H9 (cell line): ENCODE measurements around the gene IGLON5. TPM values are rescaled to one million over a fixed set of nuclear protein-coding genes. Genes with fewer than 3 reads are reported as not detected.

ENCODE experiments used
- DNase-seq: peaks from one replicate; pipeline ENCODE4 v3.0.0-alpha.2; 2017
- H2AFZ ChIP-seq: one replicate; pipeline ENCODE4 v1.6.1; 2013; ENCODE audit warnings: mild to moderate bottlenecking, low read length, control low read depth, moderate library complexity
- H2AK5ac ChIP-seq: 2 replicates; pipeline ENCODE4 v1.6.1; 2013; ENCODE audit warnings: low read length, control low read depth, mixed read lengths; ENCODE audit not compliant: insufficient read length
- H2BK120ac ChIP-seq: one replicate; pipeline ENCODE4 v1.6.1; 2013; ENCODE audit warnings: low read depth, mild to moderate bottlenecking, low read length, control low read depth, inconsistent platforms; ENCODE audit not compliant: poor library complexity, severe bottlenecking
- H2BK12ac ChIP-seq: 2 replicates; pipeline ENCODE4 v1.6.1; 2013; ENCODE audit warnings: low read length, control low read depth, mixed read lengths, low read depth; ENCODE audit not compliant: insufficient read length
- H2BK15ac ChIP-seq: 2 replicates; pipeline ENCODE4 v1.6.1; 2013; ENCODE audit warnings: low read depth, low read length, control low read depth
- H2BK20ac ChIP-seq: one replicate; pipeline ENCODE4 v1.6.1; 2013; ENCODE audit warnings: low read depth, mild to moderate bottlenecking, low read length, control low read depth, inconsistent platforms; ENCODE audit not compliant: poor library complexity, severe bottlenecking
- H2BK5ac ChIP-seq: 2 replicates; pipeline ENCODE4 v1.6.1; 2013; ENCODE audit warnings: low read length, control low read depth, mixed read lengths; ENCODE audit not compliant: insufficient read length
- H3K14ac ChIP-seq: 2 replicates; pipeline ENCODE4 v1.6.1; 2013; ENCODE audit warnings: low read length, control low read depth; ENCODE audit not compliant: insufficient read depth
- H3K18ac ChIP-seq: 2 replicates; pipeline ENCODE4 v1.6.1; 2013; ENCODE audit warnings: low read depth, mild to moderate bottlenecking, mixed read lengths, low read length, control low read depth; ENCODE audit not compliant: insufficient read length
- H3K23ac ChIP-seq: 2 replicates; pipeline ENCODE4 v1.6.1; 2013; ENCODE audit warnings: low read length, control low read depth, mixed read lengths, low read depth; ENCODE audit not compliant: insufficient read length
- H3K23me2 ChIP-seq: 2 replicates; pipeline ENCODE4 v1.6.1; 2013; ENCODE audit warnings: low read depth, mild to moderate bottlenecking, mixed read lengths, low read length, control low read depth; ENCODE audit not compliant: insufficient read length, poor library complexity, severe bottlenecking
- H3K27ac ChIP-seq: 2 replicates; pipeline ENCODE4 v1.5.1; 2013; ENCODE audit warnings: low read length, control low read depth, mixed read lengths, low read depth; ENCODE audit not compliant: insufficient read length
- H3K27me3 ChIP-seq: 2 replicates; pipeline ENCODE4 v1.6.1; 2013; ENCODE audit warnings: low read length, control low read depth, inconsistent platforms; ENCODE audit not compliant: insufficient read depth
- H3K4ac ChIP-seq: 2 replicates; pipeline ENCODE4 v1.6.1; 2013; ENCODE audit warnings: low read depth, mild to moderate bottlenecking, control low read depth, inconsistent platforms, low read length, moderate library complexity
- H3K4me1 ChIP-seq: 2 replicates; pipeline ENCODE4 v1.6.1; 2013; ENCODE audit warnings: low read length, control low read depth, inconsistent platforms; ENCODE audit not compliant: insufficient read depth
- H3K4me2 ChIP-seq: 2 replicates; pipeline ENCODE4 v1.6.1; 2013; ENCODE audit warnings: low read length, control low read depth, mixed read lengths; ENCODE audit not compliant: insufficient read length, insufficient read depth
- H3K56ac ChIP-seq: 2 replicates; pipeline ENCODE4 v1.6.1; 2013; ENCODE audit warnings: low read depth, mild to moderate bottlenecking, mixed read lengths, low read length, control low read depth; ENCODE audit not compliant: insufficient read length
- H3K79me1 ChIP-seq: 2 replicates; pipeline ENCODE4 v1.6.1; 2013; ENCODE audit warnings: low read depth, mild to moderate bottlenecking, moderate library complexity, low read length, control low read depth, inconsistent platforms; ENCODE audit not compliant: insufficient read depth, poor library complexity, severe bottlenecking
- H3K79me2 ChIP-seq: 2 replicates; pipeline ENCODE4 v1.6.1; 2013; ENCODE audit warnings: low read length, control low read depth, inconsistent platforms; ENCODE audit not compliant: insufficient read depth
- H3K9ac ChIP-seq: 2 replicates; pipeline ENCODE4 v1.6.1; 2013; ENCODE audit warnings: low read length, control low read depth, mixed read lengths; ENCODE audit not compliant: insufficient read length; ENCODE audit errors: extremely low read depth
- H3K9me3 ChIP-seq: one replicate; pipeline ENCODE4 v1.6.1; 2013; ENCODE audit warnings: low read depth, low read length, inconsistent platforms; ENCODE audit not compliant: control insufficient read depth
- H3T11ph ChIP-seq: one replicate; pipeline ENCODE4 v1.6.1; 2013; ENCODE audit warnings: mild to moderate bottlenecking, low read length, control low read depth, inconsistent platforms
- H4K20me1 ChIP-seq: one replicate; pipeline ENCODE4 v1.6.1; 2013; ENCODE audit not compliant: control insufficient read depth, insufficient read length, insufficient read depth
- H4K5ac ChIP-seq: 2 replicates; pipeline ENCODE4 v1.6.1; 2013; ENCODE audit warnings: low read depth, mild to moderate bottlenecking, mixed read lengths, low read length, control low read depth; ENCODE audit not compliant: insufficient read length
- H4K8ac ChIP-seq: replicated peaks from 2 replicates; pipeline ENCODE4 v1.6.1; 2013; ENCODE audit warnings: low read length, control low read depth, mixed read lengths, low read depth; ENCODE audit not compliant: insufficient read length
- H4K91ac ChIP-seq: 2 replicates; pipeline ENCODE4 v1.6.1; 2013; ENCODE audit warnings: low read depth, mild to moderate bottlenecking, moderate library complexity, mixed read lengths, low read length, control low read depth; ENCODE audit not compliant: insufficient read length
- H3K27ac Mint-ChIP-seq, 3 experiments: 2 replicates in 2 of 3; 3 replicates in 1 of 3; pipeline ENCODE4 v1.8.0; 2020 to 2021; ENCODE audit warnings: mixed read lengths in 3 of 3, mild to moderate bottlenecking in 1 of 3, moderate library complexity in 1 of 3
- H3K27me3 Mint-ChIP-seq: 2 replicates; pipeline ENCODE4 v1.8.0; 2021; ENCODE audit warnings: low read depth, mild to moderate bottlenecking, moderate library complexity, mixed read lengths
- H3K36me3 Mint-ChIP-seq, 3 experiments: 2 replicates in 2 of 3; 3 replicates in 1 of 3; pipeline ENCODE4 v1.8.0; 2020 to 2021; ENCODE audit warnings: low read depth in 3 of 3, mixed read lengths in 3 of 3; ENCODE audit not compliant: insufficient read depth in 1 of 3
- H3K4me1 Mint-ChIP-seq, 2 experiments: 2 replicates each; pipeline ENCODE4 v1.8.0; 2020; ENCODE audit warnings: mixed read lengths in 2 of 2
- H3K4me3 Mint-ChIP-seq, 2 experiments: 2 replicates in 1 of 2; 3 replicates in 1 of 2; pipeline ENCODE4 v1.8.0; 2020 to 2021; ENCODE audit warnings: mild to moderate bottlenecking in 2 of 2, mixed read lengths in 2 of 2, moderate library complexity in 1 of 2
- H3K9me3 Mint-ChIP-seq, 2 experiments: 2 replicates in 1 of 2; 3 replicates in 1 of 2; pipeline ENCODE4 v1.8.0; 2020; ENCODE audit warnings: mild to moderate bottlenecking in 2 of 2, mixed read lengths in 2 of 2, moderate library complexity in 1 of 2
- WGBS: extraction: QIAGEN DNeasy Blood & Tissue Kit; methylation state at CpG from one replicate; pipeline ENCODE4 v1.1.7; 2013; ENCODE audit warnings: missing lambda C conversion rate, low lambda C conversion rate, mixed read lengths; ENCODE audit not compliant: insufficient read length; ENCODE audit errors: extremely low coverage; 5-methylcytosine and 5-hydroxymethylcytosine counted together
- total RNA-seq: library from RNA; stranded (reverse); gene quantifications from 2 replicates; pipeline ENCODE4 v1.2.1, GENCODE V29; 2021
- TF ChIP-seq, protein P1 (sequence below): fragments of 200-600 bp; sonication (generic); conservative IDR thresholded peaks from 3 replicates; pipeline ENCODE4 v1.8.0; 2021; ENCODE audit warnings: antibody characterized with exemption, mild to moderate bottlenecking

IGLON5 gene
- total RNA-seq, 1 experiment from 2014 or later = 41.4 TPM

DNA sequence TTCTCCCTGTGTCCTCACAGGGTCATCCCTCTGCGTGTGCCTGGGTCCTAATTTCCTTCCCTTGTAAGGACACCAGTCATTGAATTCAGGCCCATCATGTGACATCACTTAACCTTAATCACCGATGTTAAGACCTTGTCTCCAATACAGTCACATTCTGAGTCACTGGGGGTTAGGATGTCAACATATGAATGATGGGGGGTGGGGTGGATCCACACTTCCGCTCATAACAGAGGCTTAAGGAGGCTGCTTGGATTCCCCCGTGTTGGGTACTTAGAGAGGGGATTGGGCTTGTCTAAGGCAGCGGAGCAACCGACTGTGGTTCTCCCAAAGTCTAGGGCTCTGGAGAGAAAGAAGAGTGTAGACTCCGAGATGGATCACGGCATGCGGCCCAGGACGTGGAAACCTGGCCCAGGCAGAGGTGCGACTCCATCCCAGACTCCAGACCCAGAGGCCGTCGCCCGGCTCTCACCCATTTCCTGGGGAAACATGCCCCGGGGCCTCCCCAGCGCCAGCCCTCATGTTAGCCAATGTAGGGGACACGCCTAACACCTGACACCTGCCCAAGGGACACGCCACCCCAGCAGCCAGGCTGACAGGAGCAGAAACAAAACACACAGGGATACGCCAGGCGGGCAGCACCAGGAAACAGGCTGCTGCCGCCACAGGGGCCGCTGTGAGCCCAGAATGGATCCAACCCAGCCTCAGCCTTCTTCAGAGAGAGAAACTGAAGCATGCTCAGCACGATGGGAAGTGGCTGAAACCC lies 17.1 kb upstream of the IGLON5 start:
- H3K56ac ChIP-seq = no peak overlapping the region
- H2BK120ac ChIP-seq = no peak overlapping the region
- DNase-seq = peak; percentile 73
- Mint-ChIP-seq H3K27me3 (peaks cover 10% of the 10 kb centered on the region), H3K9me3 (no peaks in the 10 kb centered on the region), H3K4me3 (peak overlapping the region; percentile 35 to 54; a peak in 4 of 5 replicates), H3K36me3 (peaks cover 0 to 3% (median 2%) of the 10 kb centered on the region in 3 experiments; a peak in 1 of 7 replicates), H3K27ac (peak overlapping the region in 2 of 3 experiments; percentile 50 to 77; a peak in 3 of 7 replicates), H3K4me1 (peaks cover 47 to 54% of the 10 kb centered on the region in 2 experiments)
- H3K27ac ChIP-seq = no peak overlapping the region
- H4K20me1 ChIP-seq = no peaks in the 10 kb centered on the region
- no peaks in the 10 kb centered on the region for H3K27me3 ChIP-seq
- no peak overlapping the region for H2BK5ac ChIP-seq
- peak overlapping the region; percentile 76 for H4K91ac ChIP-seq
- H3K79me2 ChIP-seq = no peaks in the 10 kb centered on the region
- no peak overlapping the region for H2BK20ac ChIP-seq
- no peak overlapping the region for H3K9ac ChIP-seq
- H3K23me2 ChIP-seq = no peaks in the 10 kb centered on the region
- H2AK5ac ChIP-seq = peak overlapping the region; percentile 75
- H4K8ac ChIP-seq = no peak overlapping the region
- H3K9me3 ChIP-seq = no peaks in the 10 kb centered on the region
- TF ChIP-seq, protein P1, sequence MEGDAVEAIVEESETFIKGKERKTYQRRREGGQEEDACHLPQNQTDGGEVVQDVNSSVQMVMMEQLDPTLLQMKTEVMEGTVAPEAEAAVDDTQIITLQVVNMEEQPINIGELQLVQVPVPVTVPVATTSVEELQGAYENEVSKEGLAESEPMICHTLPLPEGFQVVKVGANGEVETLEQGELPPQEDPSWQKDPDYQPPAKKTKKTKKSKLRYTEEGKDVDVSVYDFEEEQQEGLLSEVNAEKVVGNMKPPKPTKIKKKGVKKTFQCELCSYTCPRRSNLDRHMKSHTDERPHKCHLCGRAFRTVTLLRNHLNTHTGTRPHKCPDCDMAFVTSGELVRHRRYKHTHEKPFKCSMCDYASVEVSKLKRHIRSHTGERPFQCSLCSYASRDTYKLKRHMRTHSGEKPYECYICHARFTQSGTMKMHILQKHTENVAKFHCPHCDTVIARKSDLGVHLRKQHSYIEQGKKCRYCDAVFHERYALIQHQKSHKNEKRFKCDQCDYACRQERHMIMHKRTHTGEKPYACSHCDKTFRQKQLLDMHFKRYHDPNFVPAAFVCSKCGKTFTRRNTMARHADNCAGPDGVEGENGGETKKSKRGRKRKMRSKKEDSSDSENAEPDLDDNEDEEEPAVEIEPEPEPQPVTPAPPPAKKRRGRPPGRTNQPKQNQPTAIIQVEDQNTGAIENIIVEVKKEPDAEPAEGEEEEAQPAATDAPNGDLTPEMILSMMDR = peak; percentile 34; the same call in 2 of the 3 replicates
- H3K14ac ChIP-seq = peak overlapping the region; percentile 69
- H2AFZ ChIP-seq = no peak overlapping the region
- H3K4ac ChIP-seq = no peak overlapping the region; the same call in 1 of the 2 replicates
- no peak overlapping the region for H3T11ph ChIP-seq
- H3K4me2 ChIP-seq = no peak overlapping the region
- H2BK12ac ChIP-seq = peak overlapping the region; percentile 43
- no peak overlapping the region for H4K5ac ChIP-seq
- WGBS = no CpG with 5 or more reads among the region's 23 CpGs
- H3K4me1 ChIP-seq = peaks cover 25% of the 10 kb centered on the region; the same call in 1 of the 2 replicates
- no peak overlapping the region for H3K23ac ChIP-seq
- no peak overlapping the region for H2BK15ac ChIP-seq
- H3K18ac ChIP-seq = peak overlapping the region; percentile 28
- H3K79me1 ChIP-seq = no peaks in the 10 kb centered on the region
